Mesenchymal stem cell (in vitro differentiated cells and primary cell): ENCODE measurements around the gene FLT3.
A peak's percentile ranks its signal among the peaks of the same experiment; 100 is the strongest.

Experiments used
- DNase-seq: peaks from one replicate; pipeline ENCODE4 v3.0.0-alpha.2; 2013
- H2AFZ ChIP-seq: one replicate; pipeline ENCODE4 v1.6.1; 2013; ENCODE audit warnings: low read depth, mild to moderate bottlenecking, control low read depth, inconsistent platforms, low read length, moderate library complexity
- H2AK5ac ChIP-seq: 2 replicates; pipeline ENCODE4 v1.6.1; 2013; ENCODE audit warnings: low read length, moderate library complexity, mild to moderate bottlenecking, inconsistent platforms; ENCODE audit not compliant: severe bottlenecking
- H2BK120ac ChIP-seq: one replicate; pipeline ENCODE4 v1.6.1; 2013; ENCODE audit warnings: low read depth, mild to moderate bottlenecking, inconsistent platforms, low read length, moderate library complexity
- H2BK12ac ChIP-seq, 2 experiments: one replicate each; pipeline ENCODE4 v1.6.1; 2013; ENCODE audit warnings: inconsistent platforms in 2 of 2, low read length in 2 of 2, mild to moderate bottlenecking in 2 of 2, moderate library complexity in 2 of 2, control low read depth in 1 of 2
- H2BK15ac ChIP-seq: one replicate; pipeline ENCODE4 v1.6.1; 2013; ENCODE audit warnings: mild to moderate bottlenecking, low read depth, inconsistent platforms; ENCODE audit not compliant: poor library complexity, severe bottlenecking
- H2BK5ac ChIP-seq: 2 replicates; pipeline ENCODE4 v1.6.1; 2013; ENCODE audit warnings: low read depth, mild to moderate bottlenecking, low read length, control low read depth, inconsistent platforms; ENCODE audit not compliant: poor library complexity, severe bottlenecking
- H3K14ac ChIP-seq, 2 experiments: one replicate each; pipeline ENCODE4 v1.6.1; 2013; ENCODE audit warnings: inconsistent platforms in 2 of 2, low read length in 2 of 2, control low read depth in 1 of 2, mild to moderate bottlenecking in 1 of 2, moderate library complexity in 1 of 2
- H3K18ac ChIP-seq, 2 experiments: one replicate each; pipeline ENCODE4 v1.6.1; 2013; ENCODE audit warnings: inconsistent platforms in 2 of 2, low read length in 2 of 2, control low read depth in 1 of 2, low read depth in 1 of 2, mild to moderate bottlenecking in 1 of 2
- H3K23ac ChIP-seq, 2 experiments: one replicate each; pipeline ENCODE4 v1.6.1; 2013; ENCODE audit warnings: inconsistent platforms in 2 of 2, low read length in 2 of 2, mild to moderate bottlenecking in 2 of 2, moderate library complexity in 2 of 2, control low read depth in 1 of 2
- H3K27ac ChIP-seq: 2 replicates; pipeline ENCODE4 v1.5.1; 2013; ENCODE audit warnings: mild to moderate bottlenecking, moderate library complexity, low read length, control low read depth, inconsistent platforms; ENCODE audit not compliant: poor library complexity, severe bottlenecking
- H3K27me3 ChIP-seq, 2 experiments: 2 replicates each; pipeline versions ENCODE4 v1.6.1 to v1.7.0; 2013; ENCODE audit warnings: low read length in 2 of 2, mild to moderate bottlenecking in 2 of 2, moderate library complexity in 2 of 2, control low read depth in 1 of 2, inconsistent platforms in 1 of 2; ENCODE audit not compliant: control insufficient read depth in 1 of 2, insufficient read depth in 1 of 2
- H3K36me3 ChIP-seq, 2 experiments: 2 replicates each; pipeline versions ENCODE4 v1.6.1 to v1.7.0; 2013; ENCODE audit warnings: low read length in 2 of 2, control low read depth in 1 of 2, inconsistent platforms in 1 of 2, low read depth in 1 of 2, mild to moderate bottlenecking in 1 of 2; ENCODE audit not compliant: insufficient read depth in 2 of 2, control insufficient read depth in 1 of 2
- H3K4ac ChIP-seq, 2 experiments: one replicate each; pipeline ENCODE4 v1.6.1; 2013; ENCODE audit warnings: inconsistent platforms in 2 of 2, low read length in 2 of 2, mild to moderate bottlenecking in 2 of 2, moderate library complexity in 2 of 2, control low read depth in 1 of 2, low read depth in 1 of 2
- H3K4me1 ChIP-seq: 2 replicates; pipeline ENCODE4 v1.6.1; 2013; ENCODE audit warnings: low read depth, low read length, control low read depth; ENCODE audit not compliant: control insufficient read depth, insufficient read depth
- H3K4me2 ChIP-seq: 2 replicates; pipeline ENCODE4 v1.6.1; 2013; ENCODE audit warnings: low read length, mild to moderate bottlenecking, inconsistent platforms; ENCODE audit not compliant: poor library complexity, severe bottlenecking
- H3K4me3 ChIP-seq, 2 experiments: 2 replicates each; pipeline versions ENCODE4 v1.5.1 to v1.7.0; 2013; ENCODE audit warnings: low read length in 2 of 2, mild to moderate bottlenecking in 2 of 2, control low read depth in 1 of 2, low read depth in 1 of 2; ENCODE audit not compliant: insufficient read depth in 1 of 2
- H3K79me1 ChIP-seq: replicated peaks from 2 replicates; pipeline ENCODE4 v1.6.1; 2013; ENCODE audit warnings: mild to moderate bottlenecking, control low read depth, low read length, inconsistent platforms; ENCODE audit not compliant: poor library complexity, severe bottlenecking
- H3K9ac ChIP-seq: 2 replicates; pipeline ENCODE4 v1.7.0; 2013; ENCODE audit warnings: mild to moderate bottlenecking, low read length, moderate library complexity
- H3K9me3 ChIP-seq: 2 replicates; pipeline ENCODE4 v1.7.0; 2013; ENCODE audit warnings: mild to moderate bottlenecking, low read length; ENCODE audit not compliant: control insufficient read depth
- H4K8ac ChIP-seq: one replicate; pipeline ENCODE4 v1.6.1; 2013; ENCODE audit warnings: inconsistent platforms, mild to moderate bottlenecking, low read length, moderate library complexity
- H4K91ac ChIP-seq: one replicate; pipeline ENCODE4 v1.6.1; 2013; ENCODE audit warnings: mild to moderate bottlenecking, low read length, inconsistent platforms
- WGBS: methylation state at CpG from one replicate; pipeline ENCODE4 v1.1.7; 2013; ENCODE audit warnings: mixed read lengths; 5-methylcytosine and 5-hydroxymethylcytosine counted together

The FLT3 gene

GRCh38 chr13:28140433-28141125, 40.2 kb upstream of the FLT3 start:
- H3K27ac ChIP-seq, result peak overlapping the region; percentile 70
- no peak overlapping the region for H3K4ac ChIP-seq
- WGBS, result 40% methylated on average over 9 of the region's 10 CpGs

GRCh38 chr13:28138756-28139470, 38.5 kb upstream of the FLT3 start:
- Histone ChIP-seq H4K91ac (peak overlapping the region; percentile 96), H3K9ac (peak overlapping the region; percentile 99), H3K27me3 (no peaks in the 10 kb centered on the region), H3K4me1 (peaks cover 8% of the 10 kb centered on the region), H3K4me2 (peak overlapping the region; percentile 47), H3K18ac (peak overlapping the region; percentile 92 to 99), H3K79me1 (peaks cover 3% of the 10 kb centered on the region), H2BK15ac (peak overlapping the region; percentile 99), H2BK120ac (peak overlapping the region; percentile 93), H3K4me3 (peak overlapping the region; percentile 91 to 94), H2BK12ac (peak overlapping the region in 1 of 2 experiments; percentile 71), H4K8ac (peak overlapping the region; percentile 91), H3K36me3 (no peaks in the 10 kb centered on the region), H3K14ac (peak overlapping the region; percentile 47 to 68), H2BK5ac (peak overlapping the region; percentile 97), H2AK5ac (no peak overlapping the region), H3K27ac (peak overlapping the region; percentile 91), H3K4ac (peak overlapping the region; percentile 89 to 97), H3K23ac (peak overlapping the region; percentile 60 to 97), H3K9me3 (no peaks in the 10 kb centered on the region), H2AFZ (peak overlapping the region; percentile 82)
- DNase-seq, result peak; percentile 97
- under 1% methylated on average over 34 of the region's 60 CpGs for WGBS

More at GRCh38 chr13:28140433-28141125, 40.2 kb upstream of the FLT3 start:
- Histone ChIP-seq H2AK5ac (no peak overlapping the region), H3K14ac (no peak overlapping the region), H2BK120ac (no peak overlapping the region), H2BK5ac (no peak overlapping the region), H3K9ac (peak overlapping the region; percentile 99), H3K36me3 (no peaks in the 10 kb centered on the region), H3K4me1 (peaks cover 8% of the 10 kb centered on the region), H3K23ac (no peak overlapping the region), H4K8ac (no peak overlapping the region), H3K9me3 (no peaks in the 10 kb centered on the region), H3K4me3 (peak overlapping the region in 1 of 2 experiments; percentile 94), H3K4me2 (peak overlapping the region; percentile 61), H4K91ac (no peak overlapping the region), H2BK12ac (no peak overlapping the region), H3K27me3 (no peaks in the 10 kb centered on the region), H3K79me1 (no peaks in the 10 kb centered on the region), H3K18ac (no peak overlapping the region), H2AFZ (no peak overlapping the region), H2BK15ac (no peak overlapping the region)
- DNase-seq, result peak; percentile 78

GRCh38 chr13:28138012-28138755, 37.8 kb upstream of the FLT3 start, which contains the start of gene PAN3:
PAN3 (plus strand) TSS chr13:28138545; CDS start chr13:28138658, 113 bp downstream.
- Histone ChIP-seq H3K4me1 (peaks cover 8% of the 10 kb centered on the region), H2BK120ac (peak within 1 kb of the TSS; percentile 93), H3K14ac (peak within 1 kb of the TSS; percentile 68 to 74), H2AK5ac (peak within 1 kb of the TSS; percentile 42), H3K27ac (peak within 1 kb of the TSS; percentile 96), H3K4me3 (peak within 1 kb of the TSS; percentile 91 to 94), H3K4me2 (peak within 1 kb of the TSS; percentile 69), H3K36me3 (no peaks in the 10 kb centered on the region), H3K18ac (peak within 1 kb of the TSS; percentile 94 to 99), H4K91ac (peak within 1 kb of the TSS; percentile 96), H3K4ac (peak within 1 kb of the TSS; percentile 89 to 97), H3K9ac (peak within 1 kb of the TSS; percentile 99), H2BK12ac (peak within 1 kb of the TSS; percentile 71 to 89), H3K9me3 (no peaks in the 10 kb centered on the region), H3K79me1 (peaks cover 3% of the 10 kb centered on the region), H2BK15ac (peak within 1 kb of the TSS; percentile 99), H2AFZ (peak within 1 kb of the TSS; percentile 82), H2BK5ac (peak within 1 kb of the TSS; percentile 97), H3K27me3 (no peaks in the 10 kb centered on the region), H3K23ac (peak within 1 kb of the TSS; percentile 60 to 97), H4K8ac (peak within 1 kb of the TSS; percentile 94)
- WGBS, result under 1% methylated on average over 44 of the region's 84 CpGs
- peak; percentile 94 for DNase-seq
